ENCODE data around the gene PHAX.
"Not testable (repeated sequence)": the region's sequence is repeated elsewhere in the genome, so short reads cannot be mapped to it uniquely, and the experiment has no call there.

- not testable (repeated sequence) for TF ChIP-seq CTCF, POLR2AphosphoS5, POLR2A, EP300 (IDR thresholded peaks at IDR 0.05)
Observed at GRCh38 chr5:126555101-126555500, 45.6 kb upstream of the PHAX start.

All from suprapubic skin (tissue), 4 donors.